Measurements from ENCODE around the gene OOSP3. TPM values are rescaled to one million over a fixed set of nuclear protein-coding genes. Genes with fewer than 3 reads are reported as not detected.

The OOSP3 gene
- total RNA-seq, 2 experiments from 2014 or later, result not detected

GRCh38 chr11:59867946-59868345 lies 10.6 kb upstream of the OOSP3 start:
- Mint-ChIP-seq H3K36me3 (ENCODE audit: low read depth) (no peaks in the 10 kb centered on the region), H3K4me1 (ENCODE audit: low read depth) (no peaks in the 10 kb centered on the region), H3K27ac (no peak overlapping the region), H3K4me3 (no peak overlapping the region), H3K27me3 (no peaks in the 10 kb centered on the region), H3K9me3 (no peaks in the 10 kb centered on the region)
- no peak overlapping the region for H3K4me3 ChIP-seq (ENCODE audit: low read length)
- DNase-seq (no peak), ATAC-seq (ENCODE audit: poor library complexity) (no peak)
- CTCF ChIA-PET, result no interaction called here
- POLR2A ChIA-PET, result no interaction called here
- no peak overlapping the region for H3K27ac ChIP-seq (ENCODE audit: low read depth in 1 of 2, low read length in 2 of 2)
- intact Hi-C loops (cut with DNase I, micrococcal nuclease), result no loop called here
- H3K4me1 ChIP-seq (ENCODE audit: insufficient read depth, low read length), result no peaks in the 10 kb centered on the region
- no peaks in the 10 kb centered on the region for H3K27me3 ChIP-seq (ENCODE audit: control insufficient read depth in 1 of 2, insufficient read depth in 2 of 2, low read length in 2 of 2)
- H3K9me3 ChIP-seq (ENCODE audit: control insufficient read depth in 1 of 2, insufficient read depth in 1 of 2, low read length in 2 of 2), result no peaks in the 10 kb centered on the region
- no peak for TF ChIP-seq CTCF (IDR thresholded peaks at IDR 0.05)
- no peaks in the 10 kb centered on the region for H3K36me3 ChIP-seq (ENCODE audit: insufficient read depth, low read length)

GRCh38 chr11:59872076-59872475 lies 6.5 kb upstream of the OOSP3 start:
- H3K9me3 Mint-ChIP-seq, result no peaks in the 10 kb centered on the region
- Histone ChIP-seq H3K36me3 (ENCODE audit: insufficient read depth, low read length) (no peaks in the 10 kb centered on the region), H3K4me3 (ENCODE audit: low read length) (no peak overlapping the region), H3K4me1 (ENCODE audit: insufficient read depth, low read length) (no peaks in the 10 kb centered on the region), H3K27me3 (ENCODE audit: control insufficient read depth in 1 of 2, insufficient read depth in 2 of 2, low read length in 2 of 2) (no peaks in the 10 kb centered on the region), H3K9me3 (ENCODE audit: control insufficient read depth in 1 of 2, insufficient read depth in 1 of 2, low read length in 2 of 2) (no peaks in the 10 kb centered on the region), H3K27ac (ENCODE audit: low read depth in 1 of 2, low read length in 2 of 2) (no peak overlapping the region)
- H3K36me3 Mint-ChIP-seq (ENCODE audit: low read depth), result no peaks in the 10 kb centered on the region
- no peaks in the 10 kb centered on the region for H3K4me1 Mint-ChIP-seq (ENCODE audit: low read depth)
- no peak overlapping the region for H3K4me3 Mint-ChIP-seq
- intact Hi-C loops (cut with DNase I, micrococcal nuclease), result no loop called here
- CTCF ChIA-PET, result no interaction called here
- no peak for DNase-seq
- H3K27me3 Mint-ChIP-seq, result peaks cover 18% of the 10 kb centered on the region
- no peak overlapping the region for H3K27ac Mint-ChIP-seq
- POLR2A ChIA-PET, result no interaction called here
- ATAC-seq (ENCODE audit: poor library complexity), result no peak
- TF ChIP-seq CTCF (IDR thresholded peaks at IDR 0.05), result no peak

GRCh38 chr11:59875856-59876519 lies 2.6 kb upstream of the OOSP3 start:
- no peaks in the 10 kb centered on the region for H3K4me1 Mint-ChIP-seq (ENCODE audit: low read depth)
- DNase-seq (no peak), ATAC-seq (ENCODE audit: poor library complexity) (no peak)
- H3K4me3 Mint-ChIP-seq, result no peak overlapping the region
- Histone ChIP-seq H3K4me3 (ENCODE audit: low read length) (no peak overlapping the region), H3K27me3 (ENCODE audit: control insufficient read depth in 1 of 2, insufficient read depth in 2 of 2, low read length in 2 of 2) (no peaks in the 10 kb centered on the region), H3K27ac (ENCODE audit: low read depth in 1 of 2, low read length in 2 of 2) (no peak overlapping the region), H3K4me1 (ENCODE audit: insufficient read depth, low read length) (no peaks in the 10 kb centered on the region), H3K36me3 (ENCODE audit: insufficient read depth, low read length) (no peaks in the 10 kb centered on the region), H3K9me3 (ENCODE audit: control insufficient read depth in 1 of 2, insufficient read depth in 1 of 2, low read length in 2 of 2) (no peaks in the 10 kb centered on the region)
- H3K9me3 Mint-ChIP-seq, result no peaks in the 10 kb centered on the region
- no peaks in the 10 kb centered on the region for H3K36me3 Mint-ChIP-seq (ENCODE audit: low read depth)
- CTCF ChIA-PET, result no interaction called here
- POLR2A ChIA-PET, result no interaction called here
- H3K27ac Mint-ChIP-seq, result no peak overlapping the region
- TF ChIP-seq CTCF (IDR thresholded peaks at IDR 0.05), result no peak
- intact Hi-C loops (cut with DNase I, micrococcal nuclease), result no loop called here
- peaks cover 18% of the 10 kb centered on the region for H3K27me3 Mint-ChIP-seq
